Mesendoderm (in vitro differentiated cells): Measurements from ENCODE around the gene TBX10.

ENCODE experiments used
- DNase-seq: peaks from one replicate; pipeline ENCODE4 v3.0.0; 2013
- H2AK5ac ChIP-seq: 2 replicates; pipeline ENCODE4 v1.6.1; 2013; ENCODE audit warnings: low read length, inconsistent platforms
- H2BK120ac ChIP-seq: 2 replicates; pipeline ENCODE4 v1.6.1; 2013; ENCODE audit warnings: low read depth, mild to moderate bottlenecking, low read length, moderate library complexity, mixed read lengths
- H2BK15ac ChIP-seq: replicated peaks from 2 replicates; pipeline ENCODE4 v1.6.1; 2013; ENCODE audit warnings: low read depth, mild to moderate bottlenecking, moderate library complexity
- H2BK5ac ChIP-seq: 2 replicates; pipeline ENCODE4 v1.6.1; 2013; ENCODE audit warnings: low read length, inconsistent platforms
- H3K18ac ChIP-seq: 2 replicates; pipeline ENCODE4 v1.6.1; 2013; ENCODE audit warnings: mild to moderate bottlenecking, low read length, mixed read lengths
- H3K23ac ChIP-seq: one replicate; pipeline ENCODE4 v1.6.1; 2013; ENCODE audit warnings: low read length
- H3K27ac ChIP-seq: 2 replicates; pipeline ENCODE4 v1.5.1; 2013; ENCODE audit warnings: low read depth, mild to moderate bottlenecking, inconsistent platforms, low read length, moderate library complexity
- H3K27me3 ChIP-seq: 2 replicates; pipeline ENCODE4 v1.6.1; 2013; ENCODE audit warnings: low read length, control low read depth, mild to moderate bottlenecking, inconsistent platforms; ENCODE audit not compliant: insufficient read depth, poor library complexity
- H3K36me3 ChIP-seq: 2 replicates; pipeline ENCODE4 v1.6.1; 2013; ENCODE audit warnings: low read length, inconsistent platforms; ENCODE audit not compliant: control insufficient read depth, insufficient read depth
- H3K4ac ChIP-seq: one replicate; pipeline ENCODE4 v1.6.1; 2013; ENCODE audit warnings: low read depth, mild to moderate bottlenecking, low read length, moderate library complexity
- H3K4me1 ChIP-seq: 2 replicates; pipeline ENCODE4 v1.6.1; 2013; ENCODE audit warnings: low read depth, low read length, inconsistent platforms; ENCODE audit not compliant: control insufficient read depth
- H3K4me2 ChIP-seq: 2 replicates; pipeline ENCODE4 v1.6.1; 2013; ENCODE audit warnings: low read length
- H3K4me3 ChIP-seq: 2 replicates; pipeline ENCODE4 v1.5.1; 2013; ENCODE audit warnings: mild to moderate bottlenecking, low read length
- H3K56ac ChIP-seq: one replicate; pipeline ENCODE4 v1.6.1; 2013; ENCODE audit warnings: low read length
- H3K79me1 ChIP-seq: 2 replicates; pipeline ENCODE4 v1.6.1; 2013; ENCODE audit warnings: low read length, inconsistent platforms
- H3K79me2 ChIP-seq: 2 replicates; pipeline ENCODE4 v1.6.1; 2013; ENCODE audit warnings: mild to moderate bottlenecking, low read length; ENCODE audit not compliant: control insufficient read depth, insufficient read depth
- H3K9ac ChIP-seq: 2 replicates; pipeline ENCODE4 v1.6.1; 2013; ENCODE audit warnings: low read length, inconsistent platforms
- H4K5ac ChIP-seq: one replicate; pipeline ENCODE4 v1.6.1; 2013; ENCODE audit warnings: low read length
- H4K8ac ChIP-seq: one replicate; pipeline ENCODE4 v1.6.1; 2013; ENCODE audit warnings: low read depth, mild to moderate bottlenecking, control low read depth, low read length, moderate library complexity
- WGBS: extraction: QIAGEN DNeasy Blood & Tissue Kit; methylation state at CpG from one replicate; pipeline ENCODE4 v1.1.7; 2013; ENCODE audit warnings: low lambda C conversion rate, missing lambda C conversion rate; ENCODE audit not compliant: insufficient coverage; ENCODE audit errors: extremely low coverage; 5-methylcytosine and 5-hydroxymethylcytosine counted together

TBX10 gene

DNA sequence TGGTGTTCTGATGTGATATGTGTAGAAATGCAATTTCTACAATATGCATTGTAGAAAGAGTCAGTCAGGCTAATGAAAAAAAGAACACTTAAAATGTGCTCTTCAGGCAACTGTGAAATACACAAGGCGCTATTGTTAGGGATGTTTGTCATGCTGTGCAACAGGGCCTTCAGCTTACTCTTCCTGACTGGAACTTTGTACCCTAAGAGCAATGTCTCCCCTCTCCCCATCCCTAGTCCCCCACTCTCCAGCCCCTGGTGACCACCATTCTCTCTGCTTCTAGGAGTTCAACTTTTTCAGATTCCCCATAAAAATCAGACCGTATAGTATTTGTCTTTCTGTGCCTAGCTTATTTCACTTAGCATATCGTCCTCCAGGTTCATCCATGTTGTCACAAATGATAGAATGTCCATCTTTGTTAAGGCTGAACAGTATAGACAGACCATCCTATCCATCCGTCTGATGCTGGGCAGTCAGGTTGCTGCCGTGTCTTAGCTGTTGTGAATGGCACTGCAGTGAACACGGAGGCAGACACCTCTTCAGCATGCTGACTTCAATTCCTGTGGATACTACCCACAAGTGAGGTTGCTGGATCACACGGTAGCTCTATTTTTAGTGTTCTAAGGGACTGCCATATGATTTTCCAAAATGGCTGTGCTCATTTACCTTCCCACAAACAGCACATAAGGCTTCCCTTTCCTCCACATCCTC, 22.2 kb downstream of the TBX10 start:
- Histone ChIP-seq H3K18ac (no peak overlapping the region), H3K4me2 (no peak overlapping the region), H3K9ac (peak overlapping the region; percentile 10), H3K27me3 (no peaks in the 10 kb centered on the region), H2BK5ac (no peak overlapping the region), H3K23ac (no peak overlapping the region), H4K8ac (no peak overlapping the region), H2BK15ac (no peak overlapping the region), H2BK120ac (no peak overlapping the region), H3K4ac (no peak overlapping the region), H3K4me3 (no peak overlapping the region), H3K79me1 (no peaks in the 10 kb centered on the region), H3K56ac (peak overlapping the region; percentile 29), H3K27ac (no peak overlapping the region), H3K4me1 (peaks cover 18% of the 10 kb centered on the region), H4K5ac (no peak overlapping the region), H3K36me3 (no peaks in the 10 kb centered on the region), H2AK5ac (no peak overlapping the region), H3K79me2 (no peaks in the 10 kb centered on the region)
- no peak for DNase-seq
- no CpG with 5 or more reads among the region's 7 CpGs for WGBS

DNA sequence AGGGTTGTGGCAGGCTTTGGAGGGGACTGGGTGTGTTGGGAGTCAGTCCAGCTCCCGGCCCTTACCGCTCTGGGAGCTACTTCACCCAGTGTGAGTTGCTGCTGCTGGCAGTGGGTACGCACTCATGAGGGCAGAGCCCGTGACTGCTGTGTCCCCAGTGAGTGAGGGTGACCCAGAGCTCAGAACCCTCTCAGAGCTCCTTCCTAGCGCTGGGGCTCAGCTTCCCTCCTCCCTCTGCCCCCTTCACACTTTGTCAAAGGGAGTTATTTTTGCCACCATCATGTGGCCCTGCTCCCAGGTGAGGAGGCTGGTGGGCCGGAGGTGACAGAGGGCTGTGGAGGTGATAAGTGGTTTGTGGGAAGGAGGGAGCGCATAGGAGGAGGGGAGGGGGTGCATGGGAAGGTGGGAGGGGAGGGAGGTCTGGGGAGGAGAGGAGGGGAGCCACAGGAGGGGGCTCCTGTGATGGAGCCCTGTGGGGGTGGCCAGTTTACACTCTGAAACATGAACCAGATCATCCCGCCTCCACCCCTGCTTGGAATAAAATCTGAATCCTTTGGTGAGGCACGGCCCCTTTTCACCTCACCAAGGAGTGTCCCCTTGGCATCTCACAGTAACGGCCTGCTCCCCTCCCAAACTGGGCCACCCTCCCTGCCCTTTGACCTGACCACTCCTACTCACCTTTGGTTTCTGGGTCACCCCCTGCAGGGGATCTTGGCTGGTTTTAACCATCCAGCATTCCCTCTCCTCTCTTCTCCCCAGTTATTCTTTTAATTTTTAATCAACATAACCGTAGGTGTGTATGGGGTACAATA, 22.9 kb downstream of the TBX10 start:
- no peak overlapping the region for H2BK15ac ChIP-seq
- H3K36me3 ChIP-seq = no peaks in the 10 kb centered on the region
- H4K8ac ChIP-seq = no peak overlapping the region
- peak overlapping the region; percentile 51 for H3K56ac ChIP-seq
- H3K4me3 ChIP-seq = no peak overlapping the region
- DNase-seq = peak; percentile 63
- no peak overlapping the region for H3K27ac ChIP-seq
- H3K79me2 ChIP-seq = no peaks in the 10 kb centered on the region
- WGBS = no CpG with 5 or more reads among the region's 11 CpGs
- H3K27me3 ChIP-seq = no peaks in the 10 kb centered on the region
- no peak overlapping the region for H4K5ac ChIP-seq
- H3K23ac ChIP-seq = no peak overlapping the region
- no peak overlapping the region for H3K4ac ChIP-seq
- peak overlapping the region; percentile 2 for H3K9ac ChIP-seq
- H3K79me1 ChIP-seq = no peaks in the 10 kb centered on the region
- no peak overlapping the region for H2BK5ac ChIP-seq
- H2AK5ac ChIP-seq = no peak overlapping the region
- H3K4me2 ChIP-seq = no peak overlapping the region
- H3K4me1 ChIP-seq = peaks cover 18% of the 10 kb centered on the region
- no peak overlapping the region for H2BK120ac ChIP-seq
- no peak overlapping the region for H3K18ac ChIP-seq

GRCh38 chr11:67615728-67616430, 23.7 kb downstream of the TBX10 start:
- Histone ChIP-seq H2BK120ac (no peak overlapping the region), H4K8ac (no peak overlapping the region), H3K79me1 (no peaks in the 10 kb centered on the region), H2BK15ac (no peak overlapping the region), H3K27me3 (no peaks in the 10 kb centered on the region), H3K56ac (peak overlapping the region; percentile 77), H3K23ac (peak overlapping the region; percentile 90), H3K4ac (no peak overlapping the region), H3K18ac (no peak overlapping the region), H4K5ac (no peak overlapping the region), H3K79me2 (no peaks in the 10 kb centered on the region), H3K4me3 (no peak overlapping the region), H3K27ac (no peak overlapping the region), H2AK5ac (peak overlapping the region; percentile 83), H3K4me2 (peak overlapping the region; percentile 38), H2BK5ac (no peak overlapping the region), H3K36me3 (no peaks in the 10 kb centered on the region), H3K9ac (peak overlapping the region; percentile 40), H3K4me1 (peaks cover 18% of the 10 kb centered on the region)
- no peak for DNase-seq
- no CpG with 5 or more reads among the region's 34 CpGs for WGBS

GRCh38 chr11:67614730-67615714, 24.5 kb downstream of the TBX10 start:
- peak; percentile 81 for DNase-seq
- H3K23ac ChIP-seq = no peak overlapping the region
- H3K18ac ChIP-seq = no peak overlapping the region
- H3K9ac ChIP-seq = peak overlapping the region; percentile 52
- H3K56ac ChIP-seq = peak overlapping the region; percentile 80
- H3K36me3 ChIP-seq = no peaks in the 10 kb centered on the region
- H2BK5ac ChIP-seq = no peak overlapping the region
- H3K79me1 ChIP-seq = no peaks in the 10 kb centered on the region
- H3K79me2 ChIP-seq = no peaks in the 10 kb centered on the region
- H3K4me3 ChIP-seq = no peak overlapping the region
- no peak overlapping the region for H2BK120ac ChIP-seq
- no peak overlapping the region for H4K5ac ChIP-seq
- H4K8ac ChIP-seq = no peak overlapping the region
- peaks cover 18% of the 10 kb centered on the region for H3K4me1 ChIP-seq
- H2AK5ac ChIP-seq = no peak overlapping the region
- no peak overlapping the region for H3K27ac ChIP-seq
- WGBS = no CpG with 5 or more reads among the region's 18 CpGs
- no peak overlapping the region for H2BK15ac ChIP-seq
- no peak overlapping the region for H3K4me2 ChIP-seq
- no peaks in the 10 kb centered on the region for H3K27me3 ChIP-seq
- H3K4ac ChIP-seq = no peak overlapping the region

DNA sequence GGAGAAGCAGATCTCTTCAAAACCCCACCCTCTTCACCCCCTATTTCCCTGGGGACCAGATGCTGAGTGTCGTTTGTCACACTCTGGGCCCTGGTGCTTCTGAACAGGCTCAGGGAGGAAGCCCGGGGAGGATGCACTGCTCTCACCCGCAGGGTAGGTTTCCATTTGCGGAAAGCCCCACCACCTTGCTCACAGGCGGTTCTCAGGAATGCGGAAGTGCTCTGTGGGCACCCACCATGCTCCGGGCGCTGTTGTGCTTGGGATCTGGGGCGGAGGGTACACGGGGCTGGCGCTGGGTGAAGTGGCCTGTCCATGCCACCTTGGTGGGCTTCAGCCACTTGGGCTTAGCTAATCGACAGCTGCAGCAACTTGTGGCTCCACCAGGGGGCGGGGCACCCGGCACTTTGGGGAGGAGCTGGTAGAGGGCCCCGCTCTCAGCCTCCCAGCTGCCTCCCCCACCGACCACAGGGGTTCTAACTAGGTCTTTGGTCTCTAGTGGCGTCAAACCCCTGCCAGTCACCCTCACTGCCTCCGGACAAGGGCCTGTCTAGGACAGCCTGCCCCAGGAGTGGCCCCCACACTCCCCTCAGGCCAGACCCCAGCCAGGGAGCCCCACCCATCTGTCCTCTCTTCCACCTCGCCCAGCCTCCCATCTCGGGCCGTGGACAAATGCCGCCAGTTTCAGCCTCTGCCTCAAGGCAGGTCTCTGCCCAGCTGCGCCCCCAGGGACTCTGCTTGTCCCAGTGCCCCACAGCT, 25.4 kb downstream of the TBX10 start:
- Histone ChIP-seq H4K5ac (no peak overlapping the region), H2BK15ac (no peak overlapping the region), H2BK120ac (no peak overlapping the region), H3K18ac (no peak overlapping the region), H3K36me3 (no peaks in the 10 kb centered on the region), H3K79me1 (no peaks in the 10 kb centered on the region), H3K27me3 (no peaks in the 10 kb centered on the region), H3K4me3 (no peak overlapping the region), H3K56ac (peak overlapping the region; percentile 80), H2BK5ac (no peak overlapping the region), H3K27ac (peak overlapping the region; percentile 34), H3K9ac (peak overlapping the region; percentile 52), H3K4ac (no peak overlapping the region), H4K8ac (no peak overlapping the region), H3K79me2 (no peaks in the 10 kb centered on the region), H3K23ac (no peak overlapping the region), H3K4me2 (peak overlapping the region; percentile 52), H3K4me1 (peaks cover 18% of the 10 kb centered on the region), H2AK5ac (no peak overlapping the region)
- no CpG with 5 or more reads among the region's 23 CpGs for WGBS
- DNase-seq = peak; percentile 70
